Measurements from ENCODE around the gene FMN1.

- TF ChIP-seq CTCF (conservative IDR thresholded peaks at IDR 0.05) (no peak), ZFX (IDR thresholded peaks at IDR 0.05) (no peak)
Measured at GRCh38 chr15:32716216-32716914, 478.1 kb downstream of the FMN1 start.

Data from C4-2B (cell line).